WERI-Rb-1 (cell line): Measurements from ENCODE around the gene LRRC4C.

Source experiments
- DNase-seq: peaks from one replicate; pipeline ENCODE4 v3.0.0-alpha.2; 2020
- H3K27ac ChIP-seq: fragments of 250-450 bp; sonication (Bioruptor Pico); 2 replicates; pipeline ENCODE4 v1.5.1; 2020; ENCODE audit warnings: mild to moderate bottlenecking, moderate library complexity
- H3K27me3 ChIP-seq: fragments of 250-450 bp; sonication (Bioruptor Pico); 2 replicates; pipeline ENCODE4 v1.5.1; 2021; ENCODE audit warnings: mild to moderate bottlenecking, low read depth, moderate library complexity; ENCODE audit not compliant: insufficient read depth, severe bottlenecking
- H3K36me3 ChIP-seq: fragments of 250-450 bp; sonication (Bioruptor Pico); 2 replicates; pipeline ENCODE4 v1.5.1; 2020; ENCODE audit warnings: mild to moderate bottlenecking, moderate library complexity
- H3K4me3 ChIP-seq: 2 replicates; pipeline ENCODE4 v1.5.1; 2011; ENCODE audit warnings: low read depth, mild to moderate bottlenecking, control low read depth, low read length
- H3K9me3 ChIP-seq: fragments of 250-450 bp; sonication (Bioruptor Pico); 2 replicates; pipeline ENCODE4 v1.5.1; 2021; ENCODE audit warnings: mild to moderate bottlenecking, moderate library complexity; ENCODE audit not compliant: severe bottlenecking
- CTCF ChIP-seq: IDR thresholded peaks from 2 replicates; pipeline ENCODE4 v1.5.1; 2011; ENCODE audit warnings: low read depth, mild to moderate bottlenecking, control low read depth, inconsistent platforms, low read length

LRRC4C gene

GRCh38 chr11:40271361-40271760, 1188.1 kb downstream of the LRRC4C start:
- Histone ChIP-seq H3K27me3 (peaks cover 45% of the 10 kb centered on the region), H3K9me3 (no peaks in the 10 kb centered on the region), H3K27ac (no peak overlapping the region), H3K36me3 (no peaks in the 10 kb centered on the region), H3K4me3 (no peak overlapping the region)
- no peak for TF ChIP-seq CTCF
- no peak for DNase-seq

DNA sequence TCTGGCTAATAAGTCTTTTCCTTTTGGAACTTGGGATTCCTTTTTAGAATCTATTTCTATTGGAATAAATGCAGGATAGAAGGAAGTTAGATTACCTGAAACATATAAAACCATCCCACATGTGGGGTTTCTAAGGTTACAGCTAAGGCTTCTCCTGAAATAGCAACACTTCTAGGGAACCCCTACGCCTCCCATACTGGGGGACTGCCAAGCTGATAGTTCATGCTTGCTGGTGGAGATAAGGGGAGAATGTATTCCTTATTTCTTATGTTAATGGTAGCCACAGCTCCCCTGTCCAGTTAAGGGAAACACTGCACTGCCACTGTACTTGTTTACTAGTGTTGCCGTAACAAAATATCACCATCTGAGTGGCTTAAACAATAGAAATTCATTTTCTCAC, 1189.6 kb downstream of the LRRC4C start:
- no peak overlapping the region for H3K4me3 ChIP-seq
- H3K36me3 ChIP-seq = no peaks in the 10 kb centered on the region
- no peak overlapping the region for H3K27ac ChIP-seq
- no peaks in the 10 kb centered on the region for H3K9me3 ChIP-seq
- no peak for DNase-seq
- peaks cover 39% of the 10 kb centered on the region for H3K27me3 ChIP-seq
- no peak for TF ChIP-seq CTCF

DNA sequence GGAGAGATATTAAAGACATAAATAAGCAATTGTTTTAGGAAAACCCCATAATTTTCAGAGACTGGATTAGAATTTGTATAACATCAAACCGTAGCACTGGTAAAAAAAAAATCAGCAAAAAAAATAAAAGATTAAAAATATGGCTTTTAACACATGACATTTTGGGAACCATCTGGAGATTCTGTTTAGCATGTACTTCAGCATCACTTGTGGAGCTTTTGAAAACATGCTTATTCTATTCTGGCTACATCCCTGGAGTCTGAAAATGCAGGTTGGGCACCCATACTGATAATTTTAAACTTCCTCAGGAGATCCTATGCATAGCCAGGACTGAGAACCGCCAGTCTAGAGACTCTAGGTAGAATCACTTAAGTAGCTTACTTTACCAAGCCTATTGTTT, 1190.9 kb downstream of the LRRC4C start:
- H3K27me3 ChIP-seq = peaks cover 32% of the 10 kb centered on the region
- H3K4me3 ChIP-seq = no peak overlapping the region
- H3K9me3 ChIP-seq = no peaks in the 10 kb centered on the region
- no peak for TF ChIP-seq CTCF
- no peak for DNase-seq
- H3K36me3 ChIP-seq = no peaks in the 10 kb centered on the region
- H3K27ac ChIP-seq = no peak overlapping the region

- Histone ChIP-seq H3K27ac (no peak overlapping the region), H3K36me3 (no peaks in the 10 kb centered on the region), H3K4me3 (no peak overlapping the region), H3K27me3 (peaks cover 23% of the 10 kb centered on the region), H3K9me3 (no peaks in the 10 kb centered on the region)
- no peak for TF ChIP-seq CTCF
- no peak for DNase-seq
Observed at GRCh38 chr11:40255457-40255856, 1204.0 kb downstream of the LRRC4C start.

GRCh38 chr11:40253166-40253565, 1206.3 kb downstream of the LRRC4C start:
- Histone ChIP-seq H3K9me3 (no peaks in the 10 kb centered on the region), H3K27me3 (peaks cover 33% of the 10 kb centered on the region), H3K27ac (no peak overlapping the region), H3K36me3 (no peaks in the 10 kb centered on the region), H3K4me3 (no peak overlapping the region)
- DNase-seq = no peak
- no peak for TF ChIP-seq CTCF

DNA sequence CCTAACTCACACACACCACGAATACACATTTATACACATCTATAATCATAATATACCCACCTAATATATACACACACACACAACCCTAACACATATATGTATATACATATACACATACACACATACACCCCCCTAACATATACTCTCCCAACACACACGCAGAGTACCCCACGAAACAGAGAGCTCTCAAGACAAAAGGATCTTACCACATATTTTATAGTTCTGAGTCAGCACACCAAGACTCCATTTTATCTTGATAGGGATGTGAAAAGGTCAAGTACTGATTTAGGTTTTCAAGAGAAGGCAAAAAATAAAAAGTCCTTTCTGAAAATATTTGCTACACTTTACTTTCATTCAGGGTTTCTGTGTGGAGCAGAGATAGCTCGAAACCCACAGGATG, 1207.2 kb downstream of the LRRC4C start:
- Histone ChIP-seq H3K9me3 (no peaks in the 10 kb centered on the region), H3K27me3 (peaks cover 39% of the 10 kb centered on the region), H3K36me3 (no peaks in the 10 kb centered on the region), H3K4me3 (no peak overlapping the region), H3K27ac (no peak overlapping the region)
- TF ChIP-seq CTCF = no peak
- no peak for DNase-seq
